MM.1S (cell line): ENCODE measurements around the gene CCND1.

Experiments used
- EZH2phosphoT487 ChIP-seq: fragments of 300-600 bp; sonication (generic); IDR thresholded peaks from 2 replicates; pipeline ENCODE4 v1.6.1; 2018; ENCODE audit warnings: antibody characterized with exemption, low read length
- TF ChIP-seq, protein P1 (sequence below): fragments of 300-600 bp; sonication (generic); IDR thresholded peaks from 2 replicates; pipeline ENCODE4 v1.5.1; 2016; ENCODE audit warnings: antibody characterized with exemption, low read length, mixed read lengths

- TF ChIP-seq, protein P1, sequence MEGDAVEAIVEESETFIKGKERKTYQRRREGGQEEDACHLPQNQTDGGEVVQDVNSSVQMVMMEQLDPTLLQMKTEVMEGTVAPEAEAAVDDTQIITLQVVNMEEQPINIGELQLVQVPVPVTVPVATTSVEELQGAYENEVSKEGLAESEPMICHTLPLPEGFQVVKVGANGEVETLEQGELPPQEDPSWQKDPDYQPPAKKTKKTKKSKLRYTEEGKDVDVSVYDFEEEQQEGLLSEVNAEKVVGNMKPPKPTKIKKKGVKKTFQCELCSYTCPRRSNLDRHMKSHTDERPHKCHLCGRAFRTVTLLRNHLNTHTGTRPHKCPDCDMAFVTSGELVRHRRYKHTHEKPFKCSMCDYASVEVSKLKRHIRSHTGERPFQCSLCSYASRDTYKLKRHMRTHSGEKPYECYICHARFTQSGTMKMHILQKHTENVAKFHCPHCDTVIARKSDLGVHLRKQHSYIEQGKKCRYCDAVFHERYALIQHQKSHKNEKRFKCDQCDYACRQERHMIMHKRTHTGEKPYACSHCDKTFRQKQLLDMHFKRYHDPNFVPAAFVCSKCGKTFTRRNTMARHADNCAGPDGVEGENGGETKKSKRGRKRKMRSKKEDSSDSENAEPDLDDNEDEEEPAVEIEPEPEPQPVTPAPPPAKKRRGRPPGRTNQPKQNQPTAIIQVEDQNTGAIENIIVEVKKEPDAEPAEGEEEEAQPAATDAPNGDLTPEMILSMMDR: no peak
- TF ChIP-seq EZH2phosphoT487: no peak
Observed at GRCh38 chr11:69624293-69624692, 16.7 kb upstream of the CCND1 start.
